Measurements from ENCODE around the gene BLTP2.
"Not testable (repeated sequence)": the region's sequence is repeated elsewhere in the genome, so short reads cannot be mapped to it uniquely, and the experiment has no call there.

The BLTP2 gene

DNA sequence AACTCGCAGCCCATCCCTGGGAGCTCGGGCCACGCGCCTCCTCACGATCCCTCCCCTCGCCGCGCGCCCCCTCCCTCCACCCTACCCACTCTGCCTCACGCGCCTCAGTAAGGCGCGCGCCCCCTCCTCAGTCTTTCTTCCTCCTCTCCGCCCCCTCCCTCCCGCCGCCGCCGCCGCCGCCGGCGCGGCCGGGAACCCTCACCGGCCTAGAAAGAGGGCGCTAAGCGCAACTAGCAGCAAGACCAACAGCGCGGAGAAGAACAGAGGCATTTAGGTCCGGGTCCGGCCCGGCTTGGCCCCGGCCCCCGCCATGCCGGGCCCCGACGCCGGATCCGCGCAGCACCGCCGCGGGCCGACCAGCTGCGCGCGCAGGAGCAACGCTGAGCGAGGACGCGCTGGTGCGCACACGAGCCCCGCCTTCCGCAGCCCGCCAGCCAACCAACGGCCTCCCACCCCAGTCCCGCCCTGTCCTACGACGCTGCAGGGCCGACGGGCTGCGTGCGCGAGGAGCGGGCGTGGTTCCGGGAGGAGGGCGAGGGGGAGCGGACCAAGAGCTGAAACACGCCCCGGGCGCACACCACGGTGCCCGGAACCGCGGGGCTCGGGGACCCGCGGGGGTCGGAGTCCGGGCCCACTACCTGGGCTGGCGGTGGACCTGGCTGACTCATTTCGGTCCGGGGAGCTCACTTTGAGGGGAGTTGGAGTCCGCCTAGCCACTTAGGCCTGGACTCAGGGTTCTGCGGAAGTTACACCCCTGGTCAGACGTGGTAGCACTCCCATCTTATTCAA is at the start of gene BLTP2:
BLTP2 (minus strand) TSS at position 372 of the 789 bp plus-strand sequence; CDS start at position 270, 102 bp downstream.
- DNase-seq (ENCODE audit: low read depth) = peak; percentile 94

DNA sequence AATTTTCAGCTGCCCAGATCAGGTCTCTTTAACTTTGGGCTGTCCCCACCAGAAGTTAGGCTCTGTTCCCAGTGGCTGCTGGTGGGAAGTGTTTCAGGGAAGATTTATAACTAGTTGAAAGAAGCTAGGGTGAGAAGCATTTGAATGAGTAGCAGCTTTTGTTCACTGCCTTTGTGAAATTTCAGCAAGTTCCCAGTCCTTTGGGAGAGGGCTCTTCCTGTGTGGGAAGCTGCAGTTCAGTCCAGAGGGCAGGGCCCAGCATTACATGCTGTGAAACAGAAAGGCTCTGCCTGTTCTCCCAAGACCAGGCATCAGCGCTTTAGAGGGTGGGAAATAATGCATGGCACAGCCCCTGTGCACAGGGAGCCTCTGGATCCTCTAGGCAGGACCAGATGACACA is 48.9 kb upstream of the BLTP2 start:
- DNase-seq (ENCODE audit: low read depth) = no peak

DNA sequence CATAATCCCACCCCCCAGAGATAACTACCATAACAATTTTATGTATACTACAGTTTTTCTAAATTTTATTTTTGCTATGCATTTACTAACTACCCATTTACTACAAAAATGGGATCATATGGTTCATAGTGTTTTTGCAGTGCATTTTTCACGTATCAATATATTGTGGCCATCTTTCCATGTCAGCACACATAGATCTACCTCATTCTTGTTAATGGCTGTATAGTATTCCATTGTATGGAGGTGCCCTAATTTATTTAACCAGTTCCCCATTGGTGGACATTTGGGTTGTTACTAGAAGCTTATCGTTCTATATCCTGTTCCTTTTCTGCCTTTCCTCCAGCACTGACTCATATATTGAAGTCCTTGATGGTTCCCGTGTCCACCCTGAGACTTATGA is 44.1 kb upstream of the BLTP2 start:
- no peak for DNase-seq (ENCODE audit: low read depth)

DNA sequence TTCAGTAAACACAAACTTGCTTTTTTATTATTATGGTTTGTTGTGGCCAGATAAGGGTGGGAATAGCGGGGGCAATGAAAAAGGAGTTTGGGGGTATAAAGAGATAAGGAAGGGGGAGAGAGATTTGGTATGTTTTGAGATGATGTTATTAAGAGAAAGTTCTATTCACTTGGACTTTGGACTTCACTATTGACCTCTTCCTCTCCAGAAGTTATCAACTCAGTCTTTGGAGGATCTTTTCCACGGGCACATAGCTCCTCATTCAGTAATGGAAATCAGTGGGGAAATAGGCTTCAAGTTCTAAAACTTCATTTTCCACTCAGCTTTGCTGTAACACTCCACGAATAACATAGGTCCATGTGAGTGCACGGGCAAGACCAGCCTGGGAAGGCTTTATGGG is 43.5 kb upstream of the BLTP2 start:
- DNase-seq (ENCODE audit: low read depth) = no peak

DNA sequence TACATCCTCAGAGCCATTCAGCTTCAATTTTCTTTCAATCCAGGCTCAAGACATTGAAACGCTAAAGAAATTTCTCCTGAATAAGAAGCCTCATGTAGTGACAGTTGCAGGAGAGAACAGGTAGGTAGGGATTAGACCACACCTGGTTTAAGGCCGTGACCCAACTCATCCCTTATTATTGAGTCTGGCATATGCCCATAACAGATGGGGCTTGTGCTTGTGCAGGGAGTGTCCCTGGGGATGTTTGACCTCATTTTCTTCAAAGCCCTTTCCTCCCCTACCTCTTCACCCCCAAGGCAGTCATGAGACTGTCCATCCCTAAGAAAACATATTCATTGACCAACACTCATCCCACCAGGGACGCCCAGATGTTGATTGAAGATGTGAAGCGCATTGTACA is 41.3 kb upstream of the BLTP2 start:
- no peak for DNase-seq (ENCODE audit: low read depth)

DNA sequence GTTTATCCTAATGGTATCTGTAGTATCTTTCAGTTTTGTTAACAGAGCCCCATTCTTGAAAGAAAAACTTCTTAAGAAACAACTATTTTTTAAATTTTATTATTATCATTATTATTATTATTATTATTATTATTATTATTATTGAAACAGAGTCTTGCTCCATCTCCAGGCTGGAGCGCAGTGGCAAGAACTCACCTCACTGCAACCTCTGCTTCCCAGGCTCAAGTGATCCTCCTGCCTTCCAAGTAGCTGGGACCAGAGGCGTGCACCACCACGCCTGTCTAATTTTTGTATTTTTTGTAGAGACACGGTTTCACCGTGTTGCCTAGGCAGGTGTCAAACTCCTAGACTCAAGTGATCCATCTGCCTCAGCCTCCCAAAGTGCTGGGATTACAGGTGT is 40.4 kb upstream of the BLTP2 start:
- DNase-seq (ENCODE audit: low read depth) = no peak

DNA sequence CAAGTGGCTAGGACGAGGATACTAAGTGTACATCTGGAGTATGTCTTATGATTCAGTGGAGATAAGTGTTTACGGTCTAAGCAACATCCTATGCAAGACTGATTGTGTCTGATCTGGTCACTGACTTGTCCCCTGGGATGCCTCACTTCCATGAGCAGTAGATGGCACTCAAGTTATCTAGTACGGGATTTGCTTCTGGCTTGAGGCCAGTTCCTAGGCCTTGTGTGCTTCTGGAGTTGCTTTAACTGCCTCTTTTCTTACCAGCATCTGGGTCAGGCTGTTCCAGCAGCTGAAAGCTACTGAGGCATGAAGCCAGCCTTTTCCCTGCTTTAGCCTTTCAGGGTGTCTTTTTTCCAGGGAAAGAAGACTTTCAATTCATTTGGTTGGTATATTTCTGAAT is 40.0 kb upstream of the BLTP2 start:
- no peak for DNase-seq (ENCODE audit: low read depth)

DNA sequence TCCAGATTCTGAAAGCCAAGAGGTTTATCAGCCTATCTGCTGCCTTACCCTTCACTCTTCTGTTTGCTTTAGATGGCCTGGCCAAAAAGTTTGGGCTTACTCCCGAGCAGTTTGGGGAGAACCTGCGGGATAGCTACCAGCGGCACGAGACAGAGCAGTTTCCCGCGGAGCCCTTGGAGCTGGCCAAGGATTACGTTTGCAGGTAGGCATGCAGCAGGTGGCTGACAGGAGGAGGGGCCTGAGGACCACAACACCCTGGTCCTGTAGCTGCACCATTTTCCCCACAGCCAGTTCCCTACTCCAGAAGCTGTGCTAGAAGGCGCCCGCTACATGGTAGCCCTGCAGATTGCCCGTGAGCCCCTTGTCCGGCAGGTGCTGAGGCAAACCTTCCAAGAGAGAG is 37.7 kb upstream of the BLTP2 start:
- no peak for DNase-seq (ENCODE audit: low read depth)

DNA sequence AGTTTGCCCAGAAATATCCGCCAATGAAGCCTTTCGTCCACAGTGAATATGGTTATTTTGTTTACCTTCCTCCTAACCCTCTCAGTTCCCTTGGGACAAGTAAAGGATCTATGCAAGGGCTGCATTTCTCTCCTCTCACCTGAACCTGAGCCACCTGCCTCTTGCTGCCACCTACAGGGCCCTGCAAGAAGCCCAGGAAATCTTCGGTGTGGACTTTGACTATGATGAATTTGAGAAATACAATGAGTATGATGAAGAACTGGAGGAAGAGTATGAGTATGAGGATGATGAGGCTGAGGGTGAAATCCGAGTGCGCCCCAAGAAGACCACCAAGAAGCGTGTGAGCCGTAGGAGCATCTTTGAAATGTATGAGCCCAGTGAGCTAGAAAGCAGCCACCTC is 31.0 kb upstream of the BLTP2 start:
- DNase-seq (ENCODE audit: low read depth) = no peak

DNA sequence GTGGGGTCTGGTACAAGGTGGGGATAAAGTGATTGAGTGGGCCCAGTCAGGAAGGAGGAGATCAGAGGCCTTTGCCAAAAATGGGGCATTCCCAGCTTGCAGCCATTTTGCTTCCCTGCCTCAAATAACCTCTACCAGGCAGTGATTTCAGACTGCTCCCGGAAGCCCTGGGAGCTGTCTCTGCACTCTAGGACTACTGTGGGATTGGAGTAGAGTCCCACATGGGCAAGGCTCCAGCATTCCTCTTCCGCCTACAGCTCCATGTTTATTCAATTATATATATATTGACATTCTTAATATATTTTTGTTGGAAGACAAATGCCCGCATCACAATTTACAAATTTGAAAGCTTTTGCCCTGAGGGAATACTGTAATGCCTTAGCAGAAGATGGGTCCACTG is 30.5 kb upstream of the BLTP2 start:
- DNase-seq (ENCODE audit: low read depth) = no peak

DNA sequence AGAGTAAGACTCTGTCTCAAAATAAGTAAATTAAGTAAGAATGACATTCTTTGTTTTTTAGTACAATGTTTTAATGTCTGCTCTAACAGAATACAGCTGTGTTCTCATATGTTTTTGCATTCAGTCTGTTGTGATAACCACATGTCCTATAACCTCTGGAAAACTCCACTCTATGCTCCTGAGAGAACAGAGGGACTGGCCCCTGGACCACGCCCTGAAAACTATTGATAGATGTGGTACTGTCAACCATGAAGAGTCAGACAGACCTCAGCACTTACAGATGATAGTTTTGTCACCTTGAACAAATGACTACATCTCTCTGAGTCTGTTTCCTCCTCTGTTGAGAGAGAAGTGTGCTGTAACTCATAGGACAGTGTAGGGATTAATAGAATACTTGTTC is 25.0 kb upstream of the BLTP2 start:
- DNase-seq (ENCODE audit: low read depth) = no peak

DNA sequence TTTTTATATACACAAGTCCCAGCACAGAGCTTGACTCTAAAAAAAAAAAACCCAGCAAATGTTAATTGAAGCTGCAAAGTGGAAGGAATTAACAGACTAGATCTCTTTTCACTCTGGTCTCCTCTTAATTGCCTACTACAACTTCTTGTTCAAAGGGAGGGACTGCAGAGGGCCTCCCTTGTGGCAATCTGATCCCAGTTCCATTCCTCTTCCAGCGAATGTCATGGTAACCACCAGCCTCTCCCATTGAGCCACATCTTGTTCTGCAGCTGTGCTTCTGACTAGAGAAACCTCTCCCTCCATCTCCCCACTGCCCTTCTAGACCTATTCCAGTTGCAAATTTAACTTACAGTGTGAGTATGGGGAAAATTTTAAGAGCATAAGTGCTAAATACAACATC is 22.9 kb upstream of the BLTP2 start:
- no peak for DNase-seq (ENCODE audit: low read depth)

DNA sequence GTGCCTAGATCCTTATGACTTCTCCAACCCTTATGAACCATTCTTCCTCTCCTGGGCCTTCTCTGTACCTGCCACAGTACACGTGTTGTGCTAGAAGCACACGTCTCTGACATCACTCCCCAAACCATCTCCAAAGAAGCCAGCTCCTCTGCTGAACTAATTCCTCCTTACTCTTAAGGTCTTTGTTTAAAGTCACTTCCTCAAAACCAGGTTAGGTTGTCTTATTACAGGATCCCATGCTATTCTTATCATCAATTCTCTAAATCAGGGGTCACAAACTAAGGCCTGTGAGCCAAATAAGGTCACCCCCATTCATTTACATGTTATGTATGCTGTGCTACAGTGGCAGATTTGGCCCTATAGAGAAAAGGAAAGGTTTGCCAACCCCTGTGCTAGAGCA is 21.0 kb upstream of the BLTP2 start:
- no peak for DNase-seq (ENCODE audit: low read depth)

DNA sequence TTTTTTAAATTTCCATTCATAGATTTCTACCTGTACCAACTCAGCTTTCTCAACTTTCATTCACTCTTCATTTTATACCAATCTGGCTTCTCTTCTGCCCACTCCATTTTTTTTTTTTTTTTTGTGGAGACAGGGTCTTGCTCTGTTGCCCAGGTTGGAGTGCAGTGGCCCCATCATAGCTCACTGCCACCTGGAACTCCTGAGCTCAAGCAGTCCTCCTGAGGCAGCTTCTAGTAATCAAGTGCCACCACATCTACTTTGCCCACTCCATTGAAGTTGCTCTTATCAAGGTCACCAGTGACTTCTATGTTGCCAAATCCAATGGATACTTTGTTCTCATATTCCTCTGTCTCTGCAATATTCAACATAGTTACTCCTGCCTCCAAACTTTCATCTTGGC is 18.8 kb upstream of the BLTP2 start:
- DNase-seq (ENCODE audit: low read depth) = no peak

DNA sequence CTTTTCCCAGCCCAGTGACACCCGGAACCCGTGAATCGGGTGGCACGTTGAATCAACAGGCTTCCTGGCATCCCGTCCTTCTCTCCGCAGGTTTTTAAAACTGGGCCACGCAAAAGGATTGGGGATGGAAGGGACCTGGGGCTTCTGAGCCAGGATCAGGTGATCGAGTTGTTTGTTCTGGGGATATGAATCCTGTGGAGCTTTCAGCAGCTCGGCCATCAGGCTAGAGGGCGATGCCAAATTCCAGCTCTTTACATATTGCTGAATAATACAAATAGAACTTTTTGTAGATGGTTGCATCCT is 17.5 kb upstream of the BLTP2 start:
- DNase-seq (ENCODE audit: low read depth) = no peak

DNA sequence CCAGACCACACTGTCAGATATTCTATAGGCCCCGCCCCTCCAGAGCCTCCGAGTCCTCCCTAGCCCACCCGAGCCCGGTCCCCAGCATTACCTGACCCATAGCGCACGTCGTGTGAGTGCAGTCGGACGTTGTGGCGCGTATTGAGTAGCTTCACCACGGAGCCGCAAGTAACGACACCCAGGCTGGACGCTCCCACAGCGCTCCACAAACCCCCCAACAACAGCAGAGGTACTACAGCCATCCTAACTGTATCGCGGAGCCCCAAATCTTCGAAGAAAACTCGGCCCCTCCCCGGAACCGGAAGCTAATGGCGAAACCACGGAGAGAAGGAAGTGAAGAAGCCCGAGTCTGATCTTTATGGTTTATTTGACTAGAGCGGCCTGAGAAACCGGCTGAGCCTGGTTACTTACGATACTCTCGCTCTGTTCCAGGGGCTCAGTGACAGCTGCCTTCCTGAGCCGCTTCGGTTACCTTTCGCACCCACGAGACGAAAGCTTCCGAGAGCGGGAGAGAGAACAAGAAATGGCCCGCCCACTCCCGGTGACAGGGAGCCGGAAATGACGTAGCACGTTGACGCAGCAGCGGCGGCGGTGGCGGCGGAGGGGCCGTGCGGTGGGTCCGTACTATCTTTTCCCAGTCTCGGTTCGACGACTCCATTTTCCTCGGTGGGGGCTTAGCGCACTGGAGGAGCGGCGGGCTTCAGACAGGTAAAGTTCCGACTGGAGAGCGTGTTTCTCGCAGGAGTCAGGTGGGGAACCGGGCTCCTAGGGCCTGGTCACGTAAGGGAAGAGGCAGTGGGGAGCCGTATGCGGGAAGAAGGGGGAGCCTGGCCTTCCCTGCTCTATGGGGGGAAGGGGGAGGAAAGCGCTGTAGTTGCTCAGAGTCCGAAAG is 16.9 kb upstream of the BLTP2 start, which contains the start of the genes SDF2 and SUPT6H:
SDF2 (minus strand) TSS at position 272 of the 892 bp plus-strand sequence; CDS start at position 242, 30 bp downstream.
SUPT6H (plus strand) TSS at position 571 of the 892 bp plus-strand sequence. CDS start 11,197 bp downstream, outside the sequence.
- DNase-seq (ENCODE audit: low read depth) = peak; percentile 87

DNA sequence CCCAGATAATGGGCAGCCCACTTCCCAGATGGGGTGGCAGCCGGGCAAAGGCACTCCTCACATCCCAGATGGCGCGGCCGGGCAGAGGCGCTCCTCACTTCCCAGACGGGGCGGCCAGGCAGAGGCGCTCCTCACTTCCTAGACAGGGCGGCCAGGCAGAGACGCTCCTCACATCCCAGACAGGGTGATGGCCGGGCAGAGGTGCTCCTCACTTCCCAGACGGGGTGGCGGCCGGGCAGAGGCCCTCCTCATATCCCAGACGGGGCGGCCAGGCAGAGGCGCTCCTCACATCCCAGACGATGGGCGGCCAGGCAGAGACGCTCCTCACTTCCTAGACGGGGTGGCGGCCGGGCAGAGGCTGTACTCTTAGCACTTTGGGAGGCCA is 14.5 kb upstream of the BLTP2 start:
- DNase-seq (ENCODE audit: low read depth) = not testable (repeated sequence)

DNA sequence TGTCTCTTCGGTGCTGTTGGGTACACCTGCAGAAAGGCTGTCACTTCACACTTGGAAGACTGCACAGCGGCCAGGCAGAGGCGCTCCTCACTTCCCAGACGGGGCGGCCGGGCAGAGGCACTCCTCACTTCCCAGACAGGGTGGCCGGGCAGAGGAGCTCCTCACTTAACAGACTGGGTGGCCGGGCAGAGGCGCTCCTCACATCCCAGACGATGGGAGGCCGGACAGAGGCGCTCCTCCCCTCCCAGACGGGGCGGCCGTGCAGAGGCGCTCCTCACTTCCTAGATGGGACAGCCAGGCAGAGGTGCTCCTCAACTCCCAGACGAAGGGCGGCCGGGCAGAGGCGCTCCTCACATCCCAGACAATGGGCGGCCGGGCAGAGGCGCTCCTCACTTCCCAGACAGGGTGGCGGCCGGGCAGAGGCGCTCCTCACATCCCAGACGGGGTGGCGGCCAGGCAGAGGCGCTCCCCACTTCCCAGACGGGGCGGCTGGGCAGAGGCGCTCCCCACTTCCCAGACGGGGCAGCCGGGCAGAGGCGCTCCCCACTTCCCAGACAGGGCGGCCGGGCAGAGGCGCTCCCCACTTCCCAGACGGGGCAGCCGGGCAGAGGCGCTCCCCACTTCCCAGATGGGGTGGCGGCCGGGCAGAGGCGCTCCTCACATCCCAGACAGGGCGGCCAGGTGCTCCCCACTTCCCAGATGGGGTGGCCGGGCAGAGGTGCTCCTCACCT is 14.0 kb upstream of the BLTP2 start:
- not testable (repeated sequence) for DNase-seq (ENCODE audit: low read depth)

DNA sequence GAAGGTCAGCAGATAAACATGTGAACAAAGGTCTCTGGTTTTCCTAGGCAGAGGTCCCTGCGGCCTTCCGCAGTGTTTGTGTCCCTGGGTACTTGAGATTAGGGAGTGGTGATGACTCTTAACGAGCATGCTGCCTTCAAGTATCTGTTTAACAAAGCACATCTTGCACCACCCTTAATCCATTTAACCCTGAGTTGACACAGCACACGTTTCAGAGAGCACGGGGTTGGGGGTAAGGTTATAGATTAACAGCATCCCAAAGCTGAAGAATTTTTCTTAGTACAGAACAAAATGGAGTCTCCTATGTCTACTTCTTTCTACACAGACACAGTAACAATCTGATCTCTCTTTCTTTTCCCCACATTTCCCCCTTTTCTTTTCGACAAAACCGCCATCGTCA is 13.4 kb upstream of the BLTP2 start:
- not testable (repeated sequence) for DNase-seq (ENCODE audit: low read depth)

DNA sequence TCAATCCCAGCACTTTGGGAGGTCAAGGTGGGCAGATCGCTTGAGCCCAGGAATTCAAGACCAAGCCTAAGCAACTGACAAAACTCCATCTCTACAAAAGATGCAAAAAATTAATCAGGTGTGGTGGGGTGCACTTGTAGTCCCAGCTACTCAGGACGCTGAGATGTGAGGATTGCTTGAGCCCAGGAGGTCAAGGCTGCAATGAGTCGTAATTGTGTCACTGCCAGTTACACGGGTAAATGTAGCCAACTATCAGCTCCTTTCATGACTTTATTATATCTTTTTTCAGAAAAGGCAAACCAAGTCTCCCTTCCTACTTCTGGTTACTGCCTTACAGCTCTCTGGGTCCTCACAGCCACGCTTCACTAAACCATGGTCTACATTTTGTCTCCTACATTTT is 12.8 kb upstream of the BLTP2 start:
- DNase-seq (ENCODE audit: low read depth) = no peak

DNA sequence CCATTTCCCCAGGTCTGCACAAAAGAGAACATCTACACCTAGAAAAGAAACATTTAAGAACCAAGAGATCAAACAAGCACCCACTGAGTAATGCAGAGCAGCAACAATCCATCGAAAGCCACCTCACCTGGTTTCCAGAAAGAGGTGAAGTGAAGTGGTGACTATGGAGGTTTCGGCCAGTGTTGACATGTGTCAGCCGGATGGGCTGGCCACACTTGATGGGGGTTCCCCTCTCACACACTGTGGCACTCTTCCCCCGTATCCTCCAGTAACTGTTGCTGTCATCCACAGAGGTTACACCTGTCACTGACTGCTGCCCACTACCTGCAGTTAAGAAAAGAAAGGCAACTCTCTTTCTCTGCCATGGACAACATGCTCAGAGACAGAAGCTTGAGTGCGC is 10.2 kb upstream of the BLTP2 start:
- no peak for DNase-seq (ENCODE audit: low read depth)

DNA sequence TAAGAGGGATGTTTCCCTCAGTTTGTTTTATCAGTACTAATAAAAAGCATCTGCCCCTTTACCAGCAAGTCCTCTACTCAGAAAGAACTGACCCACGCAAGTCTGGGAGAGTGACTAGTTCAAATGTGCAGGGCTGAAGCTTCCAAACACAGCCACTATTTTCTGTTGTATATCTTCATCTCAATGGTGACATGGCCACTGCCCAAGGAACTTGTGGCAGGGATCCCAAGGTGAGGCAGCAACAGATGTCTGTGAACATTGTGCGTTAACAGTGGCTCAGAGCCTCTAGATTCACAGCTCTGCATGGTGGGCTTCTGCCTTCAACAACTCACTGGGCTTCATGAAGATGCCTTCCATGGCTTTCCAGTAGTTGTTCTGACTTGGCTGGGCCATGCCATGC is 3.7 kb upstream of the BLTP2 start:
- no peak for DNase-seq (ENCODE audit: low read depth)

All from T-helper 22 cell (primary cell).